HG02642 (cell line): ENCODE data around the gene PCGF2.

Experiments used
- ATAC-seq: cut with Tn5 transposase; IDR thresholded peaks from one replicate; pipeline ENCODE4 v1.9.1; 2021; ENCODE audit warnings: mild to moderate bottlenecking; ENCODE audit not compliant: unreplicated experiment, poor library complexity

Gene PCGF2

DNA sequence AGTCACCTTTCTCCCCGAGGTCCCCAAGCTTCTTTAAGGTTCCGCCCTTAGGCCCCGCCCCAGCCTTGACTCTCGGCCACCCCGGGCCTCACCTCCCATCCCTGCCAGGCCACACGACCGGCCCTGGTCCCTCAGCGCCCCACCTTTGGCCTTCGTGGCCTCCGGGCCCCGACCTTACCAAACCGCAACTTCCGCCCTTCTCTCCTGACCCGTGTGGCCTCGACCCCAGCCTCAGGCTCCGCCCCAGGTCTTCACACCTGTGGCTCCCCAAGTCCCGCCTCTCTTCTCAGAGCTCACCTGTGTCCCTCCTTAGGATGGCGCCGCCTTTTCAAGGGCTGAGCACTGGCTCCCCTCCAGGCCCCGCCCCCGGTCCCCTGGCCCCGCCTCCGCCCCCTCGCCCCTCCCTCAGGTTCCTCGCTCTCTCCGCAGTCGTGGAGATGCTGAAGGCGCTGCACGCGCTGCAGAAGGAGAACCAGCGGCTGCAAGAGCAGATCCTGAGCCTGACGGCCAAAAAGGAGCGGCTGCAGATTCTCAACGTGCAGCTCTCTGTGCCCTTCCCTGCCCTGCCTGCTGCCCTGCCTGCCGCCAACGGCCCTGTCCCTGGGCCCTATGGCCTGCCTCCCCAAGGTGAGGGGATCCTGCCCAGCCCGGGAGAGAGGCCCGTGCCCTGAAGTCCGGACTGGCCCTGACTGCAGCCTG is 28.0 kb downstream of the PCGF2 start:
- ATAC-seq = no peak

DNA sequence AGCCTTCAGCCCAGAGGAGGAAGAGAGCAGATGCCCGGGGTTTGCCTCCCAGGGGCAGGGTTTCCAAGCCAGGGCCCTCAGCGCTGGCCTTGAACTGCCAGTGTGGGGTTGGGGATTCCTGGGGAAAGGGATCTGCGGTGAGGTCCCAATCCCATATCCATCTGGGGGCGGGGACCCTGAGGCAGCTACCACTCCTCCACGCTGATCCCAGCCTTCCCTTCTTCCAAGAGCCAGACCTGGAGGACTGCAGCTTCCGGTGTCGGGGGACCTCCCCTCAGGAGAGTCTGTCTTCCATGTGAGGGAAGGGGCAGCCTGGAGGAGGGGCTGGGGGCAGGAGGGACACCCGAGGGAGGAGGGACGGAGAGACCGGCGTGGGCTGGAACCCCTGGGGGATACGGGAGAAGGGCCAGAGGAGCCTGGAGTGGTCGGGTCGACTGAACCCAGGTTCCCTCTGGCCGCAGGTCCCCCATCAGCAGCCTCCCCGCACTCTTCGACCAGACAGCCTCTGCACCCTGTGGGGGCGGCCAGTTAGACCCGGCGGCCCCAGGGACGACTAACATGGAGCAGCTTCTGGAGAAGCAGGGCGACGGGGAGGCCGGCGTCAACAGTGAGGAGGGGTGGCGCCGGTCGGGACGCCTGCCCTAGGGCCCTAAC is 28.7 kb downstream of the PCGF2 start:
- ATAC-seq = no peak

DNA sequence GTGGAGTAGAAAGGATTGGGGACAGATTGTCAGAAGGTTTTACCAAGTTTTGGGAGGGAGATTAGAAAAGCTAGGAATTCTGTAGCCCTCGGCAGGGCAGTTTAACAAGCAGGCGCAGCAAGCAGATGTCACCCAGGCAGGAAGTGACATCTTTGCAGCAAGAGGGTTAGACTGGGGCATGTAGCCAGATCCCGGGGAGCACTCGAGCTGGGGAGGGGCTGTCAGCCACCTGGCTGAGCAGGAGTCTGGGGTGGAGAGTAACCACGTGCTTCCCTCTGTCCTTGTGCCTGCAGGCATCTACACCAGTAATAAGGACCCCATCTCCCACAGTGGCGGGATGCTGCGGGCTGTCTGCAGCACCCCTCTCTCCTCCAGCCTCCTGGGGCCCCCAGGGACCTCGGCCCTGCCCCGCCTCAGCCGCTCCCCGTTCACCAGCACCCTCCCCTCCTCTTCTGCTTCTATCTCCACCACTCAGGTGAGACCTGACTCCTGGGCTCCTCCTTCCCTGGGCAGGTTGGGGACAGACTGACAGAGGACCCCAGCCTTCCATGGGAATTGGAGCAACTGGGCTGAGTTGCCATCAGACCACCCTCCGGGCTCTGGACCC is 30.9 kb downstream of the PCGF2 start:
- no peak for ATAC-seq

DNA sequence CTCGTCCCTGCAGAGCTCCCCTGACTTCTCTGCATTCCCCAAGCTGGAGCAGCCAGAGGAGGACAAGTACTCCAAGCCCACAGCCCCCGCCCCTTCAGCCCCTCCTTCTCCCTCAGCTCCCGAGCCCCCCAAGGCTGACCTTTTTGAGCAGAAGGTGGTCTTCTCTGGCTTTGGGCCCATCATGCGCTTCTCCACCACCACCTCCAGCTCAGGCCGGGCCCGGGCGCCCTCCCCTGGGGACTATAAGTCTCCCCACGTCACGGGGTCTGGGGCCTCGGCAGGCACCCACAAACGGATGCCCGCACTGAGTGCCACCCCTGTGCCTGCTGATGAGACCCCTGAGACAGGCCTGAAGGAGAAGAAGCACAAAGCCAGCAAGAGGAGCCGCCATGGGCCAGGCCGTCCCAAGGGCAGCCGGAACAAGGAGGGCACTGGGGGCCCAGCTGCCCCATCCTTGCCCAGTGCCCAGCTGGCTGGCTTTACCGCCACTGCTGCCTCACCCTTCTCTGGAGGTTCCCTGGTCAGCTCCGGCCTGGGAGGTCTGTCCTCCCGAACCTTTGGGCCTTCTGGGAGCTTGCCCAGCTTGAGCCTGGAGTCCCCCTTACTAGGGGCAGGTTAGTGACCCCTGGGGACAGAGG is 31.6 kb downstream of the PCGF2 start:
- ATAC-seq = no peak

DNA sequence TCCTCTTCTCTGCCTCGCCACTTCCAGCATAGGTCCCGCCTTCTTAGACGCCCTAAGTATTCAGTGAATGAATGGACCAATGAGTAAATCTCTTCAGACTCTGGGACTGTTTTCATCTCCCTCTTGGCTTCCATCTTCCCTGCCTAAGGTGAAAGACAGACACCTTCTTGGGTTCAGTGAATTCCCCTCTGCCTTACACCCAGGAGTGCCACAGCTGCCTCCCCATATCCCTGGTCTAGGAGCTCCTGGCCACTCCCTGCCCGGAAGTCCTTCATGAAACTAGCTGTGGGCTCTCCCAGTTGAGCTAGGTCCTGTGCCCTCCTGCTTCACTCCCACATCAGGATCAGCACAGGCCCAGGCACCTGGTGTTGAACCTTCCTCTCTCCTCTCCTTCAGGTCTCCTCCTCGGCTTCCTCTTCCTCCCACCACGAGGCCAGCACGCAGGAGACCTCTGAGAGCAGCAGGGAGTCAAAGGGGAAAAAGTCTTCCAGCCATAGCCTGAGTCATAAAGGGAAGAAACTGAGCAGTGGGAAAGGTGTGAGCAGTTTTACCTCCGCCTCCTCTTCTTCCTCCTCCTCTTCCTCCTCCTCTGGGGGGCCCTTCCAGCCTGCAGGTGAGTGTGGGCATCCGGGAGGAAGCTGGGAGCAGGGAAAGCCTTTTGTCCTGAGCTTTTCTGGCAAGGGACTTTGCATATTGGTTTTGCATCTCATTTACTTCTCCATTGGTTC is 32.8 kb downstream of the PCGF2 start:
- ATAC-seq = no peak

DNA sequence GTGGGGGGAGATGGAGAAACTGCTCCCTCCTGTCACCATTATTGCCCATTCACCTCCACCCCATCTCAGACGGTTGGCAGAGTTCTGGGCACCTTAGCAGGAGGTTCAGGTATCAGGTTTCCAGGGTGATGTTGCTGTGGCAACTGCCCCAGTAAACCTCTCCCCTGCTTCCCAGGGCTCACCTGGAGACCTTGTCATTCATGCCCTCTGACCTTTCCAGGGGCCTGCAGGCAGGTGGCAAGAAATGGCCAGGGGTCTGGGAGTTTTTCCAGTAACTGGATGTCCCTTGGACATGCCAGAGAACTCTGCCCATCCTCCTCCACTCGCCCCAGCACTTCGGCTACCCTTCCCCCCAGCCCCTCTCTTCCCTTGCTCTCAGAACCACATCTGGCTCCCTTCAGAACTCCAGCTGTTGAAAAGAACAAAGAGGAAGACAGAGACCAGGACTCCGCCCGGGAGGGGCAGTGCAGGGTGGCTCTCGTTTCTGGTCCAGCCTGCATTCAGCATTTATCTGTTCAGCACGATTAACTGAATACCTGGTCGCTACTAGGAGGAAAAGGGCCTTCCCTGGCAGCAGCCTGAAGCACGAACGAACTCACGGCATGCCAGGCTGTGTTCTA is 34.6 kb downstream of the PCGF2 start:
- ATAC-seq = no peak

DNA sequence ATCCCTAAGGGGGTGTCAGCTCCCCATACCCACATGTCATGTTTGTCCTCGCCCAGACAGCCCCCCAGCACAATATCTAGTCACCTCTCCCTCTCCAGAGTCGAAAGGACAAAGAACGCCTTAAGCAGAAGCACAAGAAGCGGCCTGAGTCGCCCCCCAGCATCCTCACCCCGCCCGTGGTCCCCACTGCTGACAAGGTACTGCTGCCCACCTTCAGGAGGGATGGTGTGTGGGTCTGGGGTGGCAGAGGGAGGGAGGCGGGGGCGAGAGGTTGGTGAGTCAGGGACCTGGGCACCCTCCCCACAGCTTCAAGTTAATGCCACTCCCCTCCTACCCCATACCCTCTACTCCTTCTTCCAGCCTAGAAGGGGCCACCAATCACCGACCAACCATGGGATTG is 35.5 kb downstream of the PCGF2 start:
- ATAC-seq = no peak

DNA sequence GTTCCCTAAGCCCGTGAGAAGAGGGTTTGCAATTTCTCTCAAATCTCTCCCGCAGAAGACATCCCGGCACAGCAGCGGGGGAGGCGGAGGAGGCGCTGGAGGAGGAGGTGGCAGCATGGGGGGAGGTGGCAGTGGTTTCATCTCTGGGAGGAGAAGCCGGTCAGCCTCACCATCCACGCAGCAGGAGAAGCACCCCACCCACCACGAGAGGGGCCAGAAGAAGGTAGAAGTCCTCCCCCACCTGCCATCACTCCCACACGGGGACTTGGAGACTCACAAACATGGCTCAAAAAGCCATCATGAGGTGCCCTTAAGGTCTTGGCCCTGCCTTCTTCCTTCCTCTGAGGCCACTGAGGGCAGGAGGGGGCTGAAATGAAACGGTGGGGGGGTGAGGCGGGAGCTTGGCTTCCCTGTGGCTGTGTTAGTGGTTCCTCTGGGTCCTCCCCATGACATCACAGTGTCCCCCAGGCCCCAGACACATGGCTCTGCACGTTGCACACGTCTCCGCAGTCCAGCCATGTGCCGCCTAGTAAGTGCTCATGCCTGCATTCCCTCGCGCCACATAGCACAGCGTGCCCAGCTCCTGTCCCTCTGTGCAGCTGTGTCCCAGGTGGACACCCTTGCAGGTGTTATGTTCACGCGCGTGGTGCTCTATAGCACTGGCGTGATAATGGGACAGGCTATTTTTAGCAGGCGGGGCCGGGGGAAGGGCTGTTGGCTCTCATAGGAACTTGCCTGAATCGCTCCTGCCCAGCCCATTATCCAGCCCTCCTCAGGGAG is 36.2 kb downstream of the PCGF2 start:
- ATAC-seq = no peak

DNA sequence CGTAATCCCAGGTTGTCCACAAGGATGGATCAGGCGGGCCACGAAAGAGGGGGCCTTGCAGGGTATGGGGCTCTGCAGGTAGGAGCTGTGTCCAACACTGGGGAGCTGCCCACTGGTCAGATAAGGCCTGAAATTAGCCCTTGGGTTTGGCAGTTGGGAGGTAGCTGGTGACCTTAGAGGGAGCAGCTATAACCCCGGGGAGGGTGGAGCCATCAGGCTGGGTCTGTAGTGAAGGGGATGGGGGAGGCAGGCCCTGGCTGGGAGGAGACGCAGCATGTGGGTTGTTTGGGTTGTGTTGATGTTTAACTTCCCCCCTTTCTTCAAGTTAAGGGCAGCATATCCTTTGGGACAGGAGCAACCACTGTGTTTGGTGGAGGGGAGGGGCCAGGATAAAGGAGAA is 37.2 kb downstream of the PCGF2 start:
- no peak for ATAC-seq

DNA sequence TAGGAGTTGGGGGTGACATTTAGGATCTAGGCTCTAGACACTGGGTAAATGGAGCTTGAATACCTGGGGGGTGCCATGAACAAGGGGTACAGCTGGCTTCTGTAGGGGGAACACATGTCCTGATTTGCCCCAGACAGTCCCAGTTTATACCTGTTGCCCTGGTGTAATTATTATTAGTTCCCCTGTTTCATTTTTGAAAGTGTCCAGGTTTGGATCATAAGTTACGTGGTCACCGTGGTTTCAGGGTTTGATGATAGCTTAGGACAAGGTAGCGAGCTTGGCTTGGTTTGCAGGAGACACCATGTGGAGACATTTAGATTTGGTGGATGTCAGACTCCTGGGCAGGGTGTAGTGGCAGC is 37.6 kb downstream of the PCGF2 start:
- ATAC-seq = no peak

DNA sequence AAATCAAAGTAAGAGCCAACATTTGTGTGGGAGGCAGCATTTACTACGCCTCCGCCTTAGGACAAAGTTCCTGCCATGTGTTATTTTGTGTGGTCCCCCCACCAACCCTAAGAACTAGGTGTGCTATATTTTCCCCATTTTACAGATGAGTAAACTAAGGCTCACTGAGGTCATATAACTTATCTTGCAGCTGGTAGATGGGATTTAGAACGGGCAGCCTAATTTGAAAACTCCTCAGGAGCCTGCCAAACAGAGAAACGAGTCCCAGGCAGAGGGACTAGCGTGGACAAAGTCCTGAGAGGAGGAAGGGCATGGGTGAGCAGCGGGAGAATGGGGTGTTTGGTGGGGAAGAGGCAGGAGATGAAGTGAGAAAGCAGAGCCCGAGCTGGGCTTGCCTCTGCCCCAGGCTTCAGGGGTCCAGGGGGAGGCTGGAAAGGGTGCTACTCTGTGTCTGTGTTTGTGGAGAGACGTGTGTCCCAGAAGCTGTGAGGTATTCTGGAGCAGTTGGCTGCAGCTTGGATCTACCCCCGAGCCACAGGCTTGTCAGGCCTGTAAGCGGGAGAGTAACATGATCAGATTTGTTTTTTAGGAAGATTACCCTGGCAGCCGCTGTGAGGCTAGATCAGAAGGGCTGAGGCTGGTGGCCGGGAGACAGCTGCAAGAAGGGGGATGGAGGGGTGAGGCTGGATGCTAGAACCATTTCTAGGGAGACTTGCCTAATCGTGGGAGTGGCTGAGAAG is 38.1 kb downstream of the PCGF2 start:
- no peak for ATAC-seq

DNA sequence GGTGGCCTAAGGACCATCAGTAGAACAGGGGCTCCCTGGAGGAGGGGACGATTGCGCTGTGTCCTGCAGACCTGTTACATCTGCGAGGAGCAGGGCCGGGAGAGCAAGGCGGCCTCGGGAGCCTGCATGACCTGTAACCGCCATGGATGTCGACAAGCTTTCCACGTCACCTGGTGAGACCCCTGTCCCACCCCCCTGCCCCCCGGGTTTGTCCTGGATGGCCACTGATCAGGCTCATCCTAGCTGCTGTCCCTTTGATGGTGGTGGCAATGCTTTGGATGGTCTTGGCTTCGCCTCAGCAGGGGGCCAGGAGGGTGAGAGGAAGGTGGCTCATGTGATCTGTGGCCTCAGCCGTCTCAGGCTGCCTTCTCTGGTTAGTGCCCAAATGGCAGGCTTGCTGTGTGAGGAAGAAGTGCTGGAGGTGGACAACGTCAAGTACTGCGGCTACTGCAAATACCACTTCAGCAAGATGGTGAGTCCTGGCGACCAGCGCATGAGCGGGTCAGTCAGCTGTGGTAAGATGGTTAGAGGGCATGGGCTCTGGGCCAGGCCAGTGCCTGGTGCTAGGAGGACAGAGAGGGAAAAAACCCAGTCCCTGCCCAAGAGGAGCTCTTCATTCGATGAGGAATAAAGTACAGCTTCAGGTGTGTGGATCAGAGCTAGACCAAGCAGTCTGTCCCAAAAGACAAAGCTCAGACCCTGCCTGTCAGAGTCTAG is 38.9 kb downstream of the PCGF2 start:
- ATAC-seq = no peak

DNA sequence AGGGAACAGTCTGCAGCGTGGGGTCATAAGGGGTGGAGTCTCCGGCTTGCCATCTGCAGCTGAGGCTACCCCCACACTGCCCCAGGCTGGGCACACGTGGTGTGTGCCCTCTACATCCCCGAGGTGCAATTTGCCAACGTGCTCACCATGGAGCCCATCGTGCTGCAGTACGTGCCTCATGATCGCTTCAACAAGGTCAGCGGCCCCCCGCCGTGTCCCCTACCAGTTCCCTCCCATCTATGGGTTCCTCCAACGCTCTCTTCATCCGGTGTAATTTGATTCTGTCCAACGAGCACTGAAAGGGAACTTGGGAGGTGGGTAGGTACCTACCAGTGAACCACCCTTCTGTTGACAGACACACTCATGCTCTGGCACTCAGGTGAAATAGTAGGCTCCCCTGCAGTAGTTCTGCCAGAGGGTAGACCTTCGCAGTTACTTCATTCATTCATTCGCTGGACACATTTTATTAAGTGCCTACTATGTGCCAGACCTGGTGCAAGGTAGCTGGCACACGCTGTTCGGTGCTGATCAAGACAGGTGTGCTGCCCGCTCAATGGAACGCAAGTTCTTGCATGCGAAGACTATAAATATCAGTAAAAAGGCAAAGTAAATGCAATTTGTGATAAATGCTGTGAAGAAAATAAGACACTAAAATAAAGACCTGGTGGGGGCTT is 40.3 kb downstream of the PCGF2 start:
- ATAC-seq = no peak

DNA sequence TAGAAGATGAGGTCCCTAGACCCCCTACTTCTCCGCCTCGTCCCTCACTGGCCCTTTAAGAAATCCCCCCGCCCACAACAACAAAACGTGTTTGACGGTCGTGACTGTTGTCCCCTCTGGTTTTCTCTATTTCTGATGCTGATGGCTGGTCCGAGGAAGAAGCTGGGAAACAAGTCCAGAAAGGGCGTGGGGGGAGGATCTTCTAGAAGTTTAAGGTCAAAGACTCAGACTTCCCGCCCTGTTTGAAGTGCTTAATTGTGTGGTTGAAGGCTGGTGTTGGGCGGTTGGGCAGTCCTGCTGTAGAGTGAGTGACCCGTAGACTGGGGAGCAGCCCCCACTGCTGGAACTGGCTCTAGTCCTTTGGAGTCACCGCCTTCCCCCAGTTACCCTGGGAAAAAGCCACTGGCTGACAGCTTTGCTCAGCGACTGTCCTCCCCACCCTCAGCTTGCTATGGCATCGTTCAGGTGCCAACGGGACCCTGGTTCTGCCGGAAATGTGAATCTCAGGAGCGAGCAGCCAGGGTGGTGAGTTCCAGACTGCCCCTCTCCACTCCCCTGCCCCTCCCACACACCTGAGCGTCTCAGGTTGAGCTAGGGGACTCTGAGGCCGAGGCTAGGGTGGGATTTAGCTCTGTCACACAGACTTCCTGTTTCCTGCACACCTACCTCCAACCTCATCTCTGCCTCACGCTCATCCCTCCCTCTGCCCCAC is 41.5 kb downstream of the PCGF2 start:
- no peak for ATAC-seq

DNA sequence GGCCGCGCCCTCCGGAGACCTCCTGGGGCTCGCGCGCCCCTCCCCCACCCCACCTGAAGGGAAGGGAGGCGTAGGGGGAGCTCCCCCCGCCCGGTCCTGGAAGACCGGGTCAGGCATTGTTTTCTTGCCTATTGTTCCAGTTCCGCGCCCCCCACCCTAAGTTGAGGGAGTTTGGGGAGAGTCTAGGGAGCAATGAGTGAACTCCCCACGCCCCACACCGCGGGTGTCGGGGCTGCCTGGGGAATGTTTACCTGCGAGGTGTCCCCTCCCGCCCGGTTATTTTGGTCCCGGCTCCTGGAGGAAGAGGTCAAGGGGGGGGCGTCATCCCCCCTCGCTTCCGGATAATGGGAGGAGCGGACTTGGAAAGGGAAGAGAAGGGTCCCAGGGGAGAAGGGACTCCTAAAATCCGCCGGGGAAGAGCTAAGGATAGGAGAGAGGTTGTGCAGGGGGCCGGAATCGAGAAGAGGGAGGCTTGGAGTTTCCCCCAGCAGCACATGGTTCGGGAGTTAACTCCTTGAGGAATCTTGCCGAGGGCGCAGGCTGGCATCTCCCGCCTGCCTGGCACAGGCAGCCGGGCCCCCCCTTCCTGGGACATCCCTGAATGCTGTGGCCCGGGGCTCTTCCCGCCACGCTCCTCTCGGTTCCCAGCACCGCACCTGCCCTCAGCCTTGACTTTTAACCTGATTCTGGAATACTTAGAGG is 42.2 kb downstream of the PCGF2 start:
- ATAC-seq = no peak

DNA sequence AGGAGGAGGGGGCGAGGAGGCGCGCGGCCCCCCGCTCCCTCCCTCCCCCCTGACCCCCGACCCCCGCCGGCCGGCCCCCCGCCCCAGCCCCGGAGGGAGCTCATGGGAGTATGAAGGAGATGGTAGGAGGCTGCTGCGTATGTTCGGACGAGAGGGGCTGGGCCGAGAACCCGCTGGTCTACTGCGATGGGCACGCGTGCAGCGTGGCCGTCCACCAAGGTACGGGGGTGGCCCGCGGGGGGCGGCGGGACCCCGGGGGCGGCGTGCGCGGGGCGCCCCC is 42.7 kb downstream of the PCGF2 start:
- no peak for ATAC-seq
